Measurements from ENCODE around the gene MAPT.

DNA sequence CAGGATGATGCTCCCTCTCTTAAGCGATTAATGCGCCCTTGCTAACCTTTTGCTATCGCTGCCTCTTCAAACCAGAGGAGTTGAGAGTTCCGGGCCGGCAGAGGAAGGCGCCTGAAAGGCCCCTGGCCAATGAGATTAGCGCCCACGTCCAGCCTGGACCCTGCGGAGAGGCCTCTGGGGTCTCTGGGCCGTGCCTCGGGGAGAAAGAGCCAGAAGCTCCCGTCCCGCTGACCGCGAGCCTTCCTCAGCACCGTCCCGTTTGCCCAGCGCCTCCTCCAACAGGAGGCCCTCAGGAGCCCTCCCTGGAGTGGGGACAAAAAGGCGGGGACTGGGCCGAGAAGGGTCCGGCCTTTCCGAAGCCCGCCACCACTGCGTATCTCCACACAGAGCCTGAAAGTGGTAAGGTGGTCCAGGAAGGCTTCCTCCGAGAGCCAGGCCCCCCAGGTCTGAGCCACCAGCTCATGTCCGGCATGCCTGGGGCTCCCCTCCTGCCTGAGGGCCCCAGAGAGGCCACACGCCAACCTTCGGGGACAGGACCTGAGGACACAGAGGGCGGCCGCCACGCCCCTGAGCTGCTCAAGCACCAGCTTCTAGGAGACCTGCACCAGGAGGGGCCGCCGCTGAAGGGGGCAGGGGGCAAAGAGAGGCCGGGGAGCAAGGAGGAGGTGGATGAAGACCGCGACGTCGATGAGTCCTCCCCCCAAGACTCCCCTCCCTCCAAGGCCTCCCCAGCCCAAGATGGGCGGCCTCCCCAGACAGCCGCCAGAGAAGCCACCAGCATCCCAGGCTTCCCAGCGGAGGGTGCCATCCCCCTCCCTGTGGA, 88.6 kb downstream of the MAPT start:
- no peak for TF ChIP-seq POLR2A (IDR thresholded peaks at IDR 0.05)
- TF ChIP-seq, protein P1, sequence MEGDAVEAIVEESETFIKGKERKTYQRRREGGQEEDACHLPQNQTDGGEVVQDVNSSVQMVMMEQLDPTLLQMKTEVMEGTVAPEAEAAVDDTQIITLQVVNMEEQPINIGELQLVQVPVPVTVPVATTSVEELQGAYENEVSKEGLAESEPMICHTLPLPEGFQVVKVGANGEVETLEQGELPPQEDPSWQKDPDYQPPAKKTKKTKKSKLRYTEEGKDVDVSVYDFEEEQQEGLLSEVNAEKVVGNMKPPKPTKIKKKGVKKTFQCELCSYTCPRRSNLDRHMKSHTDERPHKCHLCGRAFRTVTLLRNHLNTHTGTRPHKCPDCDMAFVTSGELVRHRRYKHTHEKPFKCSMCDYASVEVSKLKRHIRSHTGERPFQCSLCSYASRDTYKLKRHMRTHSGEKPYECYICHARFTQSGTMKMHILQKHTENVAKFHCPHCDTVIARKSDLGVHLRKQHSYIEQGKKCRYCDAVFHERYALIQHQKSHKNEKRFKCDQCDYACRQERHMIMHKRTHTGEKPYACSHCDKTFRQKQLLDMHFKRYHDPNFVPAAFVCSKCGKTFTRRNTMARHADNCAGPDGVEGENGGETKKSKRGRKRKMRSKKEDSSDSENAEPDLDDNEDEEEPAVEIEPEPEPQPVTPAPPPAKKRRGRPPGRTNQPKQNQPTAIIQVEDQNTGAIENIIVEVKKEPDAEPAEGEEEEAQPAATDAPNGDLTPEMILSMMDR (IDR thresholded peaks at IDR 0.05) = no peak

All from prostate gland (tissue), 2 donors.